HG03432 (cell line): Measurements from ENCODE around the gene ZNF362.

Experiments used
- ATAC-seq: cut with Tn5 transposase; IDR thresholded peaks from one replicate; pipeline ENCODE4 v1.9.1; 2021; ENCODE audit warnings: mild to moderate bottlenecking, moderate library complexity; ENCODE audit not compliant: unreplicated experiment

ZNF362 gene

GRCh38 chr1:33341190-33341589 lies 84.9 kb downstream of the ZNF362 start:
- no peak for ATAC-seq

GRCh38 chr1:33342041-33342723 lies 85.9 kb downstream of the ZNF362 start:
- no peak for ATAC-seq

GRCh38 chr1:33343539-33343938 lies 87.2 kb downstream of the ZNF362 start:
- no peak for ATAC-seq

GRCh38 chr1:33344896-33345560 lies 88.7 kb downstream of the ZNF362 start:
- ATAC-seq, result no peak

- ATAC-seq, result no peak
Observed at GRCh38 chr1:33346533-33346926, 90.2 kb downstream of the ZNF362 start.

GRCh38 chr1:33346927-33347649 lies 90.8 kb downstream of the ZNF362 start:
- no peak for ATAC-seq

GRCh38 chr1:33347650-33347992 lies 91.3 kb downstream of the ZNF362 start:
- ATAC-seq, result no peak

- ATAC-seq, result no peak
Observed at GRCh38 chr1:33348194-33348593, 91.9 kb downstream of the ZNF362 start.

- no peak for ATAC-seq
Observed at GRCh38 chr1:33348676-33349080, 92.4 kb downstream of the ZNF362 start.

- ATAC-seq, result peak; percentile 41
Observed at GRCh38 chr1:33349081-33349759, 92.9 kb downstream of the ZNF362 start.

- peak; percentile 75 for ATAC-seq
Observed at GRCh38 chr1:33349778-33350610, 93.7 kb downstream of the ZNF362 start.
